ENCODE results near the gene FASTKD3.
A peak's percentile ranks its signal among the peaks of the same experiment; 100 is the strongest.

The FASTKD3 gene

DNA sequence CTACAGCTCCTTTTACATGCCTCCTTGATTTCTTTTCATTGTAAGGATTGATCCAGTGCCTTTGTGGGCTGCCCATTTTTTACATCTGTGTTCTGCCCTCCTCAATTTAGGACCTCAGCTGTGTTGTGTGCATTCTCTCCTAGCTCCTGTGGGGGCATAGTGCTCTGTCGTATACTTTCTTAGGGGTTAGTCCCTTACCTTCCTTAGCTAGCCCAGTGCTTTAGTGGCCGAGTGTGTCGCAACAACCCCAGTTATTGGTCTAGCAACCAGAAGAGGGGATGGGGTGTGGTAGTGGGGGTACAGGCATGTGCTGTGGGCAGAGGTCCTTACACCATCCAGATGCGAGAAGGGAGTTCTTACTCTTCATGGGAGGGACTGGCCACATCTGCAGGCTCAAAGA is 12.3 kb upstream of the FASTKD3 start:
- no peak for DNase-seq (ENCODE audit: low read depth in 2 of 2)

DNA sequence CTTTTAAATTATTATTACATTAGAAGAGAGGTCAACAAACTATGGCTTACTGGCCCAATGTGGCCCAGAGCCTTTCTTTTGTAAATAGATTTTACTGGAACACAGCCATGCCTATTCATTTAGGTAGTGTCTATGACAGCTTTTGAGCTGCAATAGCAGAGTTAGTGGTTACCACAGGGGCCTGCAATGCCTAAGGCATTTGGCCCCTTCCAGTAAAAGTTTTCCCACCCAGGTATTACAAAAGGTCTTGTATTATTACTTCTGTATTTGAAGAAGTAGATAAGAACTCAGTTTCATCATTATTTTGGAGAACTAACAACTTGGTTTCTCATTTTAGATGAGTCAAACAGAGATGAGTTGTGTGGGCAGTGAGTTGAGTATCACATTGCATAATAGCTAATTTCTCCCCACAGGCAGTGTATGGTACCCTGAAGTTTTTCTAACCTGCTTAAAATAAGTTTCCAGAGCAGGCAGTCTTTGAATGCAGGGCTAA is 9.6 kb upstream of the FASTKD3 start:
- no peak for DNase-seq (ENCODE audit: low read depth in 2 of 2)

- no peak for DNase-seq (ENCODE audit: low read depth in 2 of 2)
These were observed 9.0 kb upstream of the FASTKD3 start for GRCh38 chr5:7877851-7878250.

GRCh38 chr5:7876867-7877266 is 8.0 kb upstream of the FASTKD3 start:
- no peak for DNase-seq (ENCODE audit: low read depth in 2 of 2)

DNA sequence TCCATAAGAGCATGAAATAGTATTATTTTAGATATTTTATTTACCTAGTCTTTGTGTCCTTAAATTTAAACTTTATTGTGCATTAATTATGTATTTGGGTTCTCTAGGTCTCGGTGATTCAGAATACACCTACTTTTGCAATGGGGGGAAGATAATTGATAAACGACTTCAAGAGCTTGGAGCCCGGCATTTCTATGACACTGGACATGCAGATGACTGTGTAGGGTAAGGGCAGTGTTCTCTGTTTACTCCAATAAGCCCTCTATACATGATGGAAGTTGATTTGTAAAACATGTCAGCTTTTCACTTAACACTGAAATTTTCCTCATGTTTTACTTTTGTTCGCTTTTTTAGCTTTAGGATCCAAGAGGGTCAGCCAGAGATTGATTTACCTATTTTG is 6.3 kb upstream of the FASTKD3 start:
- DNase-seq (ENCODE audit: low read depth in 2 of 2): no peak

DNA sequence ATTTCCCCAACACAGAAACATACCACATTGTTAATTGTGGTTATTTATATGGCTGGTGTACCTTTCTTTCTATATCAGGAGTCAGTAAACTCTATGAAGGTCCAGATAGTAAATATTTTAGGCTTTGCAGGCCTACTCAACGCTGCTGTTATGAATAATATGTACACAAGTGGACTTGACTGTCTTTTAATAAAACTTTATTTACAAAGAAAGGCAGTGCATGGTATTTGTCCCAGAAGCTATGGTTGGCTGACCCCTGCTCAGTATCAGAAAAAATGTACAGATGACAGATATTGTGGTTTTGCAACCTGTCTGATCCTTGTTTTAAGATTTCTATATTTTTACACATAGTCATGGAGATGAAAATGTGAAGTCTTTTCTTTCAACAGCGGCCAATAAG is 5.8 kb upstream of the FASTKD3 start:
- DNase-seq (ENCODE audit: low read depth in 2 of 2): no peak

DNA sequence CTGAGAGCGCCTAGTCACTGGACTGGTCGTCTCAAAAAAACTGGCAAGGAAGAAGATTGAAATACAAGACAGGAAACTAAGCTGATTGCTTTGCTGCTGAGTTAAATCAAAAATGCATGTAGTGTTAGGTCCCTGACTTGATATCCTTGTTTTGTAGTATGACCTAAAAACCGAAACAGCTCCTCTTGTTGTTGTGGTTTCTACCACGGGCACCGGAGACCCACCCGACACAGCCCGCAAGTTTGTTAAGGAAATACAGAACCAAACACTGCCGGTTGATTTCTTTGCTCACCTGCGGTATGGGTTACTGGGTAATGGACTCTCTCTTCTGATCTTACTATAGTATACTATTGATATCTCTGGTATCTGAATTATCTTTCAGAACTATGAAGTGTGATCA is 4.4 kb upstream of the FASTKD3 start:
- DNase-seq (ENCODE audit: low read depth in 2 of 2): no peak

- DNase-seq (ENCODE audit: low read depth in 2 of 2): no peak
These were observed 3.8 kb upstream of the FASTKD3 start for GRCh38 chr5:7872517-7873130.

DNA sequence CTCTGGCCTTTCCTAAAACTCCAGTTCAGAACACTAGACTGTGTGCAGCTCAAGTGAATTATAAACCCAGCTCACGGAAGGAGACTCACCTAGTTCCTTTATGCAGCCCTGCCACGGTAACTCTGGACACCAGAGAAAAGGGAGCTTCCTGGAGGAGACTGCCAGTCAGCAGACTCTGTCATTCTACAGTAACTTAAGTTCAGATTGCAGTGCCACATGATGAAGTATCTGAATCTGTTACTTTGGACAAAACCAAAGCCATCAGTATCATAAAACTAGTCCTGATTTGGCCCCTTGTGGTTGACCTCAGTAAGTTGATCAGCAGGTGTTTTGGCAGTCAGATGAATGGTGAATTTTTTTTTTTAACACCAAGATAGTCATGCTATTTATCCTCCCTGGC is 2.8 kb upstream of the FASTKD3 start:
- no peak for DNase-seq (ENCODE audit: low read depth in 2 of 2)

DNA sequence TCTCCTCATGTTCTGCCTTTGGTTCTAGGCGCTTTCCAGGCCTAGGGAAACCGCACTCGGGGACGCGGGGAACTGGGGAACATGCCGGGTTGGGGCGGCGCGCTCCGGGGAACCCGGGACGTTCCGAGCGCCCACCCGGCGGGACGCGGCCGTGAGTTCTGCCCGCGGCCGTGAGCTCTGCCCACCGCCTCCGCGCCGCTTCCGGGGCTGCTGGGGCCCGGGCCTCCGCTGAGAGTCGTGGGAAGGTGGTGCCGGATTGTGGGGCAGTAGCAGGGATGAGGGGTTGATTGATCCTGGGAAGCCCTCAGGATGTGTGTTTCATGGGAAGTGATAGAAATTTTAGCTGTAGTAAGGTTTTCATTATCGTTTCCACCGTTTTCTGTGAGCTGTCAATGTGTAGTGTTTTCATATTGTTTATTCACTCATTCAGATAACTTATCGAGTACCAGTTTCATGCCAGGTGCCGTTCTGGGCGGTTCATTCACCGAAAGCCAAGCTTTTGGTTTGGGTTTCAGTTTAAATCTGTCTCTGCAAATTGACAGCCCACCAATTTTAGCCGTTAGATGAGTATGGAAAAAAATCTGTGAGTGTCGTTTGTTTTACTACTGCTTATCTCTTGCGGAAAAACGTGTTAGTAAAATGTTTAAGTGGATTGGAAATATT is 774 bp upstream of the FASTKD3 start:
- DNase-seq (ENCODE audit: low read depth in 2 of 2): peak in 1 of 2 donors; percentile 27

DNA sequence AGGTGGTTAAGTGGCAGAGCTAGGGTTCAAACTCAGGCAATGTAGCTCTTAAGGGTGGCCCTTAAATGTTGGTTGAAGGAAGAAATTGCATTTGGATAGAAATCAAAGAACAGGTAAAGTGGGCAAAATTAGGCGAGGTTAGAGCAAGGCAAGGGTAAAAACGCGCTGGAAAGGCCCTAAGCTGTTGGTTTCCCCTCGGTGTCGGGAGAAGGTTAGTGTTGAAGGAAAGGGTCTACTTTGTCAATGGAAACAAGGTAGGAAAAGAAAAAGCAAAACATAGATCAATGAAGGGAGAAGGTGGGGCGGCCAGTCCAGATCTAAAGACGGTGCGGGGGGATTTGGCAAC is 431 bp downstream of the FASTKD3 start:
- DNase-seq (ENCODE audit: low read depth in 2 of 2): no peak

DNA sequence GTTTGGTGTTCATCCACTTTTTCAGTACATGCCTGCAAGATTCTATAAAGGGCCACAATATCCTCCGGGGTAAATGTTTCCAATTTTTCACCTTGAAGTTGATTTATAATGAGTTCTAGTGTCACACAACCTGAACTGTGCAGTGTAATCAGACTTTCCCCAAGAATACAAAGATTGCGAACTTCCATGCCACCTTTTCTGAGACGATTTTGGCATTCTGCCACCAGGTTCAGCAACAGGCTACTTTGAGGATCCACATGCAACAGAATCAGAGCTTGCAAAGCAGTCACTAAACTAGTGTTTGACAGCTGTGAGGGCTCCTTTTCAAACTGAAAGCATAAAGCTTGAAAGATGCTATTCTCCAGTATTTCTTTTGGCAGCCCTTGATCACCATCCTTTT is 1.6 kb downstream of the FASTKD3 start:
- DNase-seq (ENCODE audit: low read depth in 2 of 2): no peak

DNA sequence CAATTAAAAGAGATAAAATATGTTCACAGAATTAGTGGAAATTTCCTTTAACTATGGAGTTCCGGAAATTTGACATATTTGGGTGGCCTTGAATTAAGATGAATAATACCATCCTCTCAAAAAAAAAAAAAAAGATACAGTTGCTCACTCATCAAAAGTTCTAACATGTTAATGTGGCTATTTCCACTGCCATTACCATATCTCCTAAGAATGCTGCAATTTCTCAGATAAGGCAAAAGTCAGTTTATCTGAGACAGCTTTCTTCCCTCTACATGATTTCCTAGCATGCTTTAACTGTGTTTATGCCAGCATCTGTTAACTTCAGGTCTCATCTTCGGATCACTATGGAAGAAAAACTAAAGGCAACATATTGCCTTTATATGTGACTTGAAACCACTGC is 2.6 kb downstream of the FASTKD3 start:
- no peak for DNase-seq (ENCODE audit: low read depth in 2 of 2)

DNA sequence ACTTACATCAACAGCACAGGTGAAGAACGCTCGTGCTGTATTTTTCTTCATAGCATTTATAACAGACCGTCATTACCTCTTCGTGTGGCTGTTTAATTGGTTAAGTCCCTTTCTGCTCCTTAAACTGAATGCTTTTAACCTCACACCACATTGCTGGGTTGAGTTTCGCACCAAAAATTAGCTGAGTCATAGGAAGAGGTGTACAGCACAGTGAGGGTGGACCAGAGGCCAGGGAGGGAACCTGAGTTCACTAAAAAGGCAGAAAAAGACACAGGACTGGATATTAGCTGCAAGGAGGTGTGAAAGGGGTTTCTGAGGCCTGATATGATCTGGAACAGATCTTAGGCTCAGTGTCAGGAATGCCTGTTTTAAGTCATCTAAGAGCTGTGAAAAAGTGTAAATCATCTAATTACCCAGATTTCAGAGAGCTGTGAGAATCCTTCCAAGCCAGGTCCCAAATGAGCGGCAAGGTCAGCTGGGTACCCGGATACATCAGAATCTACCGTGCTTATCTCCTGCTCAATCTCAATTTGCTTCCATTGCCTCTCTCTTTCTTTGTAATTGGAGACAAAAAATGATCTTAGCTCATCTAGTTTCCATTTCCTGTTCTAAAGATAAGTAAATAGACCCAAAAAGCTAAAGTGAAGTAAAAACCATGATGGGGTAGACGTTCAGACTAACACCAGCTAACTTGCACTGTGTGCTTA is 10.8 kb downstream of the FASTKD3 start:
- no peak for DNase-seq (ENCODE audit: low read depth in 2 of 2)

GRCh38 chr5:7857361-7857760 is 11.5 kb downstream of the FASTKD3 start:
- no peak for DNase-seq (ENCODE audit: low read depth in 2 of 2)

DNA sequence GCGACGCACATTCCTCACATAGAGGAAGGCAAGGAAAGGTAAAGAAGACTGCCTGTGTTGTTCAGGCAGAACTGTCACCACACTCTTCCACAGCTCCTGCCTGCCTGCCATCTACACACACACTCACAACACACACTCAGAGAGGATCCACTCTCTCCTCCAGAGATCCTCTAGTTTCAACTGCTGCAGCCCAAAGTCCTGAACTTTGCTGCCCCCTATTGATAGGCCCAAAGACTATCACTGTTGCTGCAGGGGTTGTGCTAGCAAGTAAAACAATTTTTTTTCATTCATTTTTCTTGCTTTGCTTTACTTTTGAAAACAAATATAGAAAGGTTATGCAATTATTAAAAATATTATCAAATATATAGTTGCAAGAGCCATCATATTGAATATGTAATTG is 12.0 kb downstream of the FASTKD3 start:
- DNase-seq (ENCODE audit: low read depth in 2 of 2): no peak

- DNase-seq (ENCODE audit: low read depth in 2 of 2): no peak
These were observed 13.2 kb downstream of the FASTKD3 start for GRCh38 chr5:7855611-7856010.

GRCh38 chr5:7852988-7853387 is 15.8 kb downstream of the FASTKD3 start:
- no peak for DNase-seq (ENCODE audit: low read depth in 2 of 2)

GRCh38 chr5:7852542-7852941 is 16.3 kb downstream of the FASTKD3 start:
- DNase-seq (ENCODE audit: low read depth in 2 of 2): no peak

DNA sequence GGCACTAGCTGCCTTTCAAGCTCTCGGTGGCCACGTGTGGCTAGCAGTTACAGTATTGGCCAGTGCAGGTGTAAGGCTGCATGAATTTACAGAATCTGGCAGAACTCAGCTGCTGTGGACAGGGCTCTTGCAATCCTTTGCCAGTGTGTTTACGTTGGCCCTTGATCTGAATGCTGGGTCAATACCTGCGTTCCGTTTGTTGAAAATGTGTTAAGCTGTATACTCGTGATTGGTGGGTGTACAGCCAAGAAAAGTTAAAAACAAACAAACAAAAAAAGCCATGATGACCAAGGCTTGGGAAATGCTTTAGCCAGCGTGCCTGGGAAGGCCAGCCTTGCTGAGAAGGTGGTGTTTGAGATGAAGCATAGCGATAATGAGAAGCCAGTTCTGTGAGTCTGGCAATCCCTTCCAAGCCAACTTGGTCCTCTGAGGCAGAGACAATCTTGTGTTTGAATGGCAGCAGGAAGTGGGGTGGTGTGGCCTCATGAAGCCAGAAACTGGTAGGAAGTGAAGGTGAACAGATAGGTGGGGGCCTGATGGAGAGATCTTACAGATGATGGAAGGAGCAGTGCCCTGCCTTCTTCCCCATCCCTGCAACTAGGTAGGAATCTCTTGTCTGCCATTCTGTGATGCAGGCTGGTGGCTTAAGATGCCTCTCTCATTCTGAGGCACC is 17.1 kb downstream of the FASTKD3 start:
- DNase-seq (ENCODE audit: low read depth in 2 of 2): no peak

GRCh38 chr5:7851240-7851592 is 17.6 kb downstream of the FASTKD3 start:
- DNase-seq (ENCODE audit: low read depth in 2 of 2): no peak

GRCh38 chr5:7850395-7851239 is 18.2 kb downstream of the FASTKD3 start, which contains the start of gene CFAP90:
Gene CFAP90, minus strand, starts transcription at chr5:7851133. Its CDS starts 112 bp downstream, at chr5:7851021.
- DNase-seq (ENCODE audit: low read depth in 2 of 2): peak in 1 of 2 donors; percentile 10
